Skin epidermis (tissue), 12 donors: ENCODE data around the gene DISP3.
"Not testable (repeated sequence)": the region's sequence is repeated elsewhere in the genome, so short reads cannot be mapped to it uniquely, and the experiment has no call there.

ENCODE experiments used
- H3K27ac ChIP-seq, 21 experiments: fragments of 200-600 bp; sonication (generic) in 11 of 21; one replicate each; pipeline ENCODE4 v1.5.0; 2020; ENCODE audit warnings: mild to moderate bottlenecking in 3 of 21, inconsistent platforms in 2 of 21, moderate library complexity in 2 of 21
- H3K4me3 ChIP-seq, 7 experiments: fragments of 200-600 bp; sonication (generic) in 2 of 7; one replicate each; pipeline ENCODE4 v1.5.0; 2020; ENCODE audit warnings: inconsistent platforms in 2 of 7, mild to moderate bottlenecking in 2 of 7, moderate library complexity in 1 of 7

DISP3 gene

GRCh38 chr1:11564237-11564636, 85.3 kb downstream of the DISP3 start:
- no peak overlapping the region for H3K27ac ChIP-seq
- no peak overlapping the region for H3K4me3 ChIP-seq

DNA sequence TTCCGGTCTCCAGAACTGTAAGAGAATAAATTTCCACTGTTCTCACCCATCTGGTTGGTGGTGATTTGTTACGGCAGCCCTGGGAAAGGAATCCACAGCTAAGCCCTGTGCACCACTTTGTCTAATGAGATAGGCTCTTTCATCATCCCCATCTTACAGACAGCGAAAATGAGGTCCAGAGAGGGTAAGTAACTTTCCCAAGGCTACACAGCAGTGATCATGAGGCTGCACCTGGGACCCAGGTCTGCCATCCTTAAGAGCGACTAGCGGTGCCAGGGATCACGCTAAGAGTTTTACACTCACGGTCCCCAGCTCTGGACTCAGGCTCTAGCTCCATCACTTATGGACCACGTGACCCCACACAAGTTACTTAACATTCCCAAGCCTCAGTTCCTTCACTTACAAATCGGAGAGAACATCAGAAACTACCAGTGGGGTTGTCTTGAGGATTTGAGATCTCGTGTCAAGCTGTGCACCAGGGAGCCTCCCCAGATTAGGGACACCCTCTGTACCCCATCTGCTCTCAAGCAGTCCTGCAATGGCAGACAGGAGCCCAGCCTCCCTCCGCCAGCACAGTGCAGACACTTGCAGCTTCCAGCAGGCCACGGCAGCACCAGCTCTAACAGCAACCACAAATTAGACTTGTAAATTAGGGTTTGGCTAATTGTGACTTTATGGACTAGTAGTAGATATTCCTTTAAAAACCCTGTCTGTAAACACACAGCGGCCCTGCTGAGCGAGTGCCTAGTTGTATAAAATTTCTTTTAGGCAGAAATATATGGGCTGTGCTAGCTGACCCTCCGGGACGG, 87.3 kb downstream of the DISP3 start:
- Histone ChIP-seq H3K4me3 (no peak overlapping the region), H3K27ac (no peak overlapping the region)

- no peak overlapping the region for H3K4me3 ChIP-seq
- H3K27ac ChIP-seq = no peak overlapping the region
Measured at GRCh38 chr1:11567244-11568065, 88.5 kb downstream of the DISP3 start.

GRCh38 chr1:11568687-11569086, 89.7 kb downstream of the DISP3 start:
- no peak overlapping the region for H3K4me3 ChIP-seq
- H3K27ac ChIP-seq = no peak overlapping the region

- no peak overlapping the region for H3K4me3 ChIP-seq
Measured at GRCh38 chr1:11569551-11569950, 90.6 kb downstream of the DISP3 start.

DNA sequence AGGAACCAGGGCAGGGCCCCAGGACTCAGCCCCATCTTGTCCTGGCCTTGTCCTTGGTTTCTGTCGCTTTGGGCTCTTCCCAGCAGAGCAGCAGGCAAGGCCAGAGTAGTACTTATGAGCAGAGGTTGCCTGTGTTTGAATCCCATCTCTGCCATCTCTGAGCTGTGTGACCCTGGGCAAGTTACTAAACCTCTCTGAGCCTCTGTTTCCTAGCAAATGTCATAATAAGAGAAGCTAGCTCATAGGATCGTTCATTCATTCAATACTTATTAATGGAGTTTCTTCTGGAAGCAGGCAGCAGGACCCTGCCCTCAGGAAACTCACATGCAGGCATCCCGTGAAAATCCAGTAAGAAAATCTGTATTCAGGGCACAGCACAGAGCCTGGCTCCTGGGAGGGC, 91.0 kb downstream of the DISP3 start:
- H3K4me3 ChIP-seq = no peak overlapping the region
- H3K27ac ChIP-seq = no peak overlapping the region

More at GRCh38 chr1:11569551-11569950, 90.6 kb downstream of the DISP3 start:
- H3K27ac ChIP-seq = no peak overlapping the region

- no peak overlapping the region for H3K27ac ChIP-seq
- H3K4me3 ChIP-seq = no peak overlapping the region
Measured at GRCh38 chr1:11570821-11571380, 91.9 kb downstream of the DISP3 start.

- Histone ChIP-seq H3K27ac (no peak overlapping the region), H3K4me3 (no peak overlapping the region)
Measured at GRCh38 chr1:11571906-11572616, 93.1 kb downstream of the DISP3 start.

- Histone ChIP-seq H3K27ac (no peak overlapping the region), H3K4me3 (no peak overlapping the region)
Measured at GRCh38 chr1:11573116-11573692, 94.2 kb downstream of the DISP3 start.

DNA sequence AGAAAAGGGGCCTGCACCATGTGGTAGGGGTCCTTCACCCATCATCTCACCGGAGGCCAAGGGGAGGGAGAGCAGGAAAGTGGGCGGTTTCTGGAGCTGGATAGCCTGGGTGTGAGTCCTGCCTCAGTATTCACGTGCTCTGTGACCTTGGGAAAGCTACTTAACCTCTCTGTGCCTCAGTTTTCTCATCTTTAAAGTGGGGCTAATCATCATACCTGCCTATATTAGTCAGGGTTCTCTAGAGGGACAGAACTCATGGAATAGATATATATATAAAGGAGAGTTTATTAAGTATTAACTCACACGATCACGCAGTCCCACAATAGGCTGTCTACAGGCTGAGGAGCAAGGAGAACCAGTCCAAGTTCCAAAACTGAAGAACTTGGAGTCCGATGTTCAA, 96.6 kb downstream of the DISP3 start:
- Histone ChIP-seq H3K4me3 (no peak overlapping the region), H3K27ac (no peak overlapping the region)

DNA sequence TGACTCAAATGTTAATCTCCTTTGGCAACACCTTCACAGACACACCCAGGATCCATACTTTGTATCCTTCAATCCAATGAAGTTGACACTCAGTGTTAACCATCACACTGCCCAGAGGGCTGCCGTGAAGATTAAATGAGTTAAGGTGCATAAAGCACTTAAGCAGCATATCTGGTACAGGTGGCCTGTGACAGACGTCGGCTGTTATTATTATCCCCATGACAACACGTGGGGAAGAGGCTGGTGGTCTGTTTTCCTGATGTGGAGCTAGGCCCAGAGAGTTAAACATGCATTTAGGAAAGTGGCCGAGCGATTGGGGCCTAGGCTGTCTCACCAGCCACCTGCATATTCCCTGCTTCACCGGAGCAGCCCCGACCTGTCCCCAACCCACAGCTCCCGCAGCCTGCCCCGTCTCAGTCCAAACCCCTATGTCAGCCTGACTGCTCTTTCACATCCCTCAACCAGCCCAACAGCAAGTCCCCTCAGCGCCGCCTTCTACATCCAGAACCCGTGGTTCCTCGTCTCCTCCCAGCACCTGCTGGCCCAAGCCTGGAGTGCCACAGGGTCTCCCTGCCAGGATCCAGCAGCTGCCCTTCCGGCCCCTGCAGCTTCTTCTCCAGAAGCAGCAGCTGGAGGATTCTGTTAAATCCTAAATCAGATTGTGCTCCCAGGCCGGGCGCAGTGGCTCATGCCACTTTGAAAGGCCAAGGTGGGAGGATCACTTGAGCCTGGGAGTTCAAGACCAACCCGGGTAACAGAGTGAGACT, 97.3 kb downstream of the DISP3 start:
- no peak overlapping the region for H3K4me3 ChIP-seq

GRCh38 chr1:11578004-11578403, 99.0 kb downstream of the DISP3 start:
- Histone ChIP-seq H3K27ac (no peak overlapping the region), H3K4me3 (no peak overlapping the region)

More for the DNA sequence above, 97.3 kb downstream of the DISP3 start:
- no peak overlapping the region for H3K27ac ChIP-seq

GRCh38 chr1:11579506-11579905, 100.6 kb downstream of the DISP3 start:
- H3K4me3 ChIP-seq = no peak overlapping the region
- no peak overlapping the region for H3K27ac ChIP-seq

DNA sequence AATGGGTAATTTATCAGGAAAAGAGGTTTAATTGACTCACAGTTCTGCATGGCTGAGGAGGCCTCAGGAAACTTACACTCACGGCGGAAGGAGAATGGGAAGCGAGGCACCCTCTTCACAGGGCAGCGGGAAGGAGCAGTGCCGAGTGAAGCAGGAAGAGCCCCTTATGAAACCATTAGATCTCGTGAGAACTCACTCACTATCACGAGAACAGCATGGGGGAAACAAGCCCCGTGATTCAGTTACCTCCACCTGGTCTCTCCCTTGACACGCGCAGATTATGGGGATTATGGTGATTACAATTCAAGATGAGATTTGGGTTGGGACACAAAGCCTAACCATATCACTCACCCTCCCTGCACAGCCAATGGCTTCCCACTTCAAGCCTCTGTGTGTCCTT, 101.1 kb downstream of the DISP3 start:
- H3K27ac ChIP-seq, H3K4me3 ChIP-seq: not testable (repeated sequence)

DNA sequence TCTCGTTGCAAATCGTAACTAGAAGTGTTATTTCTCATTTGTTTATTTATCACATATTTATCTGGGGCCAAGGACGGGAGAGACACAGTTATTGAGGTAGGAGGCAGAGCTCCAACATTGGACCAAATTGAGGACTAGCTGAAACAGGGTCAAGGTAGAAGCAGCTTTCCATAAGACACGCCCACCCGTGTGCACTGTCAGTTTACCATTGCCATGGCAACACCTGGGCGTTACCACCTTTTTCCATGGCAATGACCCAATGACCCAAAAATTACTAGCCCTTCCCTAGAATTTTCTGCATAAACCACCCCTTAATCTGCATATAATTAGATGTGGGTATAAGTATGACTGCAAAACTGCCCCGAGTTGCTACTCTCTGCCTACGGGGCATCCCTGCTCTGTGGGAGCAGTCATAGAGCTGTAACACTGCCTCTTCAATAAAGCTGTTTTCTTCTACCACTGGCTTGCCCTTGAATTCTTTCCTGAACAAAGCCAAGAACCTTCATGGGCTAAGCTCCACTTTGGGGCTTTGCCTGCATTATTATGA, 102.6 kb downstream of the DISP3 start:
- no peak overlapping the region for H3K4me3 ChIP-seq
- H3K27ac ChIP-seq = no peak overlapping the region

DNA sequence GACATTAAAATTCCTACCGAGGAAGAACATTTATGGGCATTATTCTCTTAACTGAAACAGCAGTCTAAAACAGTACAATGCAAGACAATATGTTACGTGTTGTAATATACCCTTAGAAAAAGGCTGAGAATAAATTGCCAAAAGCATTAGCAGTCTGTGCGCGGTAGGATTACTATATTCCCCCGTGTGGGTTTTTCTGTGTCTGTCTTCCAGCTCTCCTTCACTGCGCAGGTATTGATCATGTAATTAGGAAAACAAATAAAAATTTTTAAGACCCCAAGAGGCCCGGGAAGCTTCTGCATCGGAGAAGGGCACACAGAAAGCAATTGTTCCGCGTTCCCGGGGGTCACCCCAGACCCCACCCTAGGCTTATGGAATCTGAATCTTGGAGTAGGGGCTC, 106.4 kb downstream of the DISP3 start:
- no peak overlapping the region for H3K4me3 ChIP-seq
- H3K27ac ChIP-seq = no peak overlapping the region
